Spleen (tissue), 3 donors: ENCODE results near the gene DIO3.

Source experiments
- POLR2A ChIP-seq, 3 donors: fragments of 450-650 bp; IDR thresholded peaks; one replicate each; pipeline ENCODE4 v1.5.1; 2017; ENCODE audit warnings: antibody characterized with exemption in 3 of 3, mild to moderate bottlenecking in 1 of 3
- POLR2AphosphoS5 ChIP-seq, 3 donors: sonication (generic); formaldehyde crosslinking; IDR thresholded peaks; one replicate each; pipeline ENCODE4 v1.5.1; 2017; ENCODE audit warnings: antibody characterized with exemption in 3 of 3

DNA sequence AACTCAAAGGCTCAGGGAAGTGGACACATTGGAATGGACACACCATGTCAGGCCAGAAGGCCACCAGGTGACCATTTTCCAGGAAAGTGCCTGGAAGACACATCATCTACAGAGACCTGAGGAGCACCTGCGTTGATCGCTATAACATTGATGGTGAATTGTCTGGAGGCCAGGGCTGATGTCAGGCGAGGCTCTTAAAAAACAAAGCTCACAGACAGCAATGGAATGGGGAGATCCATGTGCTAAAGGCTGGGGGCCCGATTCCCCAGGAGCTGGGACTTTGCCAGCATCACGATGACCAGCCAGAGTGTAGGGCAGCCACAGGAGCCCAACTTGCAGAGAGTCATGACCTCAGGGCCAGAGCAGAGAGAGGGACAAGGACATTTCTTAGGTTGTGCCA, 30.3 kb downstream of the DIO3 start:
- TF ChIP-seq POLR2A (IDR thresholded peaks at IDR 0.05) (no peak), POLR2AphosphoS5 (IDR thresholded peaks at IDR 0.05) (no peak)
